ENCODE results near the gene EGLN3. TPM values are rescaled to one million over a fixed set of nuclear protein-coding genes. Genes with fewer than 3 reads are reported as not detected.

The EGLN3 gene
- total RNA-seq, 2 experiments from 2014 or later: 3.5 to 4.2 TPM

DNA sequence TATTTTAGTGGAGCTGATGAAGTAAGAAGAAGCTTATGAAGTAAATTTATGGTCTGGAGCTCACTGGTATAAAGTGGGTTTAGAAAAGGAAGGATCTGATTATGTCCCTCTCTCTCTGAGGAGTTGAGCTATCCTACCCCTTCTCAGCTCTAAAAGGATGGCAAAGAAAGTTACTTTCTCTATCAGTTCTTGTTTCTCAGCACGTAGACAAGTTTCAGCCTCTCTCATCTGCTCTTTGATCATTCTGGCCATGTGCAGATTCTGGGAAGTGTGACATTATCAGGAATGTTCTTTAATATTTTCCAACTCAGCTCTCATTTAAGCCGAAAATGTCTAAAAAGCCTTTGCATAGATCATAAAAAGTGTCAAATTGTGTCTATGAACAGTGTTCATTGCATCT is 5.8 kb upstream of the EGLN3 start:
- POLR2A ChIA-PET: no interaction called here
- H3K27ac Mint-ChIP-seq: no peak overlapping the region
- H3K27me3 Mint-ChIP-seq: peaks cover 23% of the 10 kb centered on the region
- H3K4me3 Mint-ChIP-seq: no peak overlapping the region
- H3K4me1 Mint-ChIP-seq (ENCODE audit: low read depth): peaks cover 2% of the 10 kb centered on the region
- TF ChIP-seq, protein P1, sequence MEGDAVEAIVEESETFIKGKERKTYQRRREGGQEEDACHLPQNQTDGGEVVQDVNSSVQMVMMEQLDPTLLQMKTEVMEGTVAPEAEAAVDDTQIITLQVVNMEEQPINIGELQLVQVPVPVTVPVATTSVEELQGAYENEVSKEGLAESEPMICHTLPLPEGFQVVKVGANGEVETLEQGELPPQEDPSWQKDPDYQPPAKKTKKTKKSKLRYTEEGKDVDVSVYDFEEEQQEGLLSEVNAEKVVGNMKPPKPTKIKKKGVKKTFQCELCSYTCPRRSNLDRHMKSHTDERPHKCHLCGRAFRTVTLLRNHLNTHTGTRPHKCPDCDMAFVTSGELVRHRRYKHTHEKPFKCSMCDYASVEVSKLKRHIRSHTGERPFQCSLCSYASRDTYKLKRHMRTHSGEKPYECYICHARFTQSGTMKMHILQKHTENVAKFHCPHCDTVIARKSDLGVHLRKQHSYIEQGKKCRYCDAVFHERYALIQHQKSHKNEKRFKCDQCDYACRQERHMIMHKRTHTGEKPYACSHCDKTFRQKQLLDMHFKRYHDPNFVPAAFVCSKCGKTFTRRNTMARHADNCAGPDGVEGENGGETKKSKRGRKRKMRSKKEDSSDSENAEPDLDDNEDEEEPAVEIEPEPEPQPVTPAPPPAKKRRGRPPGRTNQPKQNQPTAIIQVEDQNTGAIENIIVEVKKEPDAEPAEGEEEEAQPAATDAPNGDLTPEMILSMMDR (IDR thresholded peaks at IDR 0.05): no peak
- intact Hi-C loops (cut with micrococcal nuclease): no loop called here
- DNase-seq: no peak
- CTCF ChIA-PET: no interaction called here
- no peak for ATAC-seq
- H3K36me3 Mint-ChIP-seq (ENCODE audit: low read depth): no peaks in the 10 kb centered on the region
- no peaks in the 10 kb centered on the region for H3K9me3 Mint-ChIP-seq

DNA sequence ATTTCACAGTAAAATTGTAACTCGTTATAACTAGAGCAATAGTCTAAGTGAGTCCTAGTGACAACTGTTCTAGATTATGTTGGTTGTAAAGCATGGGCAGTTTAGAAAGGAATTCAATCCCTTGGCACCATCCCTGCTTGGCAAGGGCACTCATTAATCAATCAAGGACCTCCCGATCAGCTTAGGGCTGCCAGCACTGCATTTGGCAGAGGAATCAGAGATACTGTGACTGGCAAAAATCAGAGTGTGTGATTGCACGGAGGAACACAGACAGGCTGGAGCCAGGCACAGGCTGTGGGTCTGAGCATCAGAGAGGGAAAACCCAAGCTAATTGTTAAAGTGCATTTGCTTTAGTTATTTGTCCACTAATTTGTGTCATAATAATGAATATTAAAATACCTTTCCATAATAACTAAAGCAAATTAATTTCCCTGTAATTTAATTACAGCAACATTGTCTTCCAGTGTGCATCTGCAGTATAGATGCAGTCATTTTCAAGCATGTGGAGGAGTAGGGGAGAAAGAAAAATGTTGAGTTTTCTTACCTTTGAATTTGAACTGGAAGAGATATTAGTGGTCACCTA is 3.2 kb upstream of the EGLN3 start:
- Mint-ChIP-seq H3K27me3 (peaks cover 39% of the 10 kb centered on the region), H3K4me1 (ENCODE audit: low read depth) (peaks cover 9% of the 10 kb centered on the region), H3K36me3 (ENCODE audit: low read depth) (no peaks in the 10 kb centered on the region), H3K4me3 (no peak overlapping the region), H3K9me3 (no peaks in the 10 kb centered on the region), H3K27ac (no peak overlapping the region)
- ATAC-seq: no peak
- TF ChIP-seq, protein P1 (IDR thresholded peaks at IDR 0.05): no peak
- no peak for DNase-seq
- CTCF ChIA-PET: no interaction called here
- POLR2A ChIA-PET: no interaction called here
- intact Hi-C loops (cut with micrococcal nuclease): no loop called here

DNA sequence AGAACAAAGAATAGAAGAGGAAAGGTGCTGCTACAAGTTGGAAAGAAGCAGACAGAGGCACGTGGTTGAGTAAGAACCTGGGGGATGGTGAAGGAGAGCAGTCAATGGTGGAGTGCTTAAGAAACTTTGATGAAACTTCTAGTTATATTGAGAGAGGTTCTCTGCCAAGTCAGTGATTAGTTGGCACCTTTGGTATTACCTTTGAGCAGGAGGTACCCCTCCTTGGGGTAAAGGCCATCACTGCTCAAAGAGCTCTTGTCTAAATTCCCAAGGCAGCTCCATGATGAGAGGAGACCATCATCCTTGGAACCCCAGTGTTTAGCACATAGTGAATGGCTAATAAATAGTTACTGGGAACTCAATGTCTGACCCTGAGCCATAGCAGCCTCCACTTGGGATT is 1.7 kb upstream of the EGLN3 start:
- no peak for ATAC-seq
- Mint-ChIP-seq H3K4me1 (ENCODE audit: low read depth) (peaks cover 10% of the 10 kb centered on the region), H3K27me3 (peaks cover 50% of the 10 kb centered on the region), H3K9me3 (no peaks in the 10 kb centered on the region), H3K27ac (no peak overlapping the region), H3K4me3 (no peak overlapping the region), H3K36me3 (ENCODE audit: low read depth) (no peaks in the 10 kb centered on the region)
- ChIA-PET CTCF (no interaction called here), POLR2A (no interaction called here)
- no peak for DNase-seq
- intact Hi-C loops (cut with micrococcal nuclease): no loop called here
- TF ChIP-seq, protein P1 (IDR thresholded peaks at IDR 0.05): no peak

DNA sequence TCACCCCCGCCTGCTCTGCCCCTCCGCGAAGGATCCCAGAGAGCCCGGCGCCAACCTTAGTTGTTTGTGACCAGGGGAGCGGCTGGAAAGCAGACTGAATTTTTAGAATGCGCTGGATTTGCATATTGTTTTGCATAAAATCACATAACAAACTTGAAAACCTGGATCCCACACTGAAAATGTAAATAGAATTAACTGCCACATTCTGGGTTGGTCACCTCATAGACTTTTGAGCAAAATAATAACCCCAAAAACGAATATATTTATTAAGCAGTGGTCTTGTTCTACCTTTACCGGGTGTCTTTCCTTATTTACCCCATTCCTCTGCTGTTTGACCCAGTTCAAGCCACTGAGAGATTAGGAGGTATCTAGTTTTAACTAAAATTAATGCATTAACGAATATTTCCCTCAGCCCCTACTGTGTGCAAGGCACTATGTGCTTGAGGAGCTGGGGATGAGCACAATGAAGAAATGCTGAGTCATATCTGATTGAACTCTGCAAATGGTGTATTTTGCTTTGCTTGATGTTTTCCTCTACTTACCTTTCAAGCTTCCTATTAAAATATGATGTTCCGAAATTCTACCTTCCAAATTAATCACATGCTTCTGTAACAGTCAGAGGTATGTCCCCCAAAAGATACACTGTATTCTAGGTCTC is 438 bp upstream of the EGLN3 start:
- no peaks in the 10 kb centered on the region for H3K9me3 Mint-ChIP-seq
- POLR2A ChIA-PET: no interaction called here
- H3K27ac Mint-ChIP-seq: no peak overlapping the region
- TF ChIP-seq, protein P1 (IDR thresholded peaks at IDR 0.05): no peak
- ATAC-seq (no peak), DNase-seq (no peak)
- H3K4me3 Mint-ChIP-seq: peak overlapping the region; percentile 75
- CTCF ChIA-PET: no interaction called here
- H3K27me3 Mint-ChIP-seq: peaks cover 51% of the 10 kb centered on the region
- no peaks in the 10 kb centered on the region for H3K36me3 Mint-ChIP-seq (ENCODE audit: low read depth)
- intact Hi-C loops (cut with micrococcal nuclease): no loop called here
- H3K4me1 Mint-ChIP-seq (ENCODE audit: low read depth): peaks cover 12% of the 10 kb centered on the region

DNA sequence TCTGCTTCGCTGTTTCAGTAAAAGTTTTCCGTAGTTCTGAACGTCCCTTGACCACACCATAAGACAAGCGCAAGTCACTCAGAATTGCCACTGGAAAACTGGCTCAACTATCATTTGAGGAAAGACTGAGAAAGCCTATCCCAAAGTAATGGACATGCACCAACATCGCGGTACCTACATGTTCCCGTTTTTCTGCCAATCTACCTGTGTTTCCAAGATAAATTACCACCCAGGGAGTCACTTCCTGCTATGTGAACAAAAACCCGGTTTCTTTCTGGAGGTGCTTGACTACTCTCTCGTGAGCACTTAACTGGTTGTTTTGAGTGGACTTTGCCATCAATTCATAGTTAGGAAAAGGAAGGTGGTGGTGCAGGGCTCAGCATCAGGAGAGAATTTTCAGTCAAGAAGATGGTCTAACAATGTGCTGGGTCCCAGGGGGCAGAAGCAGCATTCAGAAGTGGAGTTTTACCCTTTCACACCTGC is 1.4 kb downstream of the EGLN3 start:
- H3K36me3 Mint-ChIP-seq (ENCODE audit: low read depth): no peaks in the 10 kb centered on the region
- intact Hi-C loops (cut with micrococcal nuclease): no loop called here
- CTCF ChIA-PET: no interaction called here
- POLR2A ChIA-PET: no interaction called here
- H3K4me1 Mint-ChIP-seq (ENCODE audit: low read depth): peaks cover 12% of the 10 kb centered on the region
- no peaks in the 10 kb centered on the region for H3K9me3 Mint-ChIP-seq
- no peak overlapping the region for H3K27ac Mint-ChIP-seq
- ATAC-seq: no peak
- TF ChIP-seq, protein P1 (IDR thresholded peaks at IDR 0.05): no peak
- no peak for DNase-seq
- H3K27me3 Mint-ChIP-seq: peaks cover 49% of the 10 kb centered on the region
- H3K4me3 Mint-ChIP-seq: peak overlapping the region; percentile 75

All from activated CD8-positive, alpha-beta T cell treated with anti-CD3 and anti-CD28 coated beads for 36 hours (primary cell).